AG09319 (cell line): ENCODE results near the gene APC.
"Not testable (repeated sequence)": the region's sequence is repeated elsewhere in the genome, so short reads cannot be mapped to it uniquely, and the experiment has no call there.

Source experiments
- DNase-seq: peaks from one replicate; pipeline ENCODE4 v3.0.0-alpha.2; 2010; ENCODE audit warnings: low read depth; ENCODE audit errors: extremely low read depth
- TF ChIP-seq, protein P1 (sequence below): IDR thresholded peaks from 2 replicates; pipeline ENCODE4 v1.5.1; 2011; ENCODE audit warnings: low read depth, mild to moderate bottlenecking, inconsistent platforms, low read length, moderate library complexity

Gene APC

DNA sequence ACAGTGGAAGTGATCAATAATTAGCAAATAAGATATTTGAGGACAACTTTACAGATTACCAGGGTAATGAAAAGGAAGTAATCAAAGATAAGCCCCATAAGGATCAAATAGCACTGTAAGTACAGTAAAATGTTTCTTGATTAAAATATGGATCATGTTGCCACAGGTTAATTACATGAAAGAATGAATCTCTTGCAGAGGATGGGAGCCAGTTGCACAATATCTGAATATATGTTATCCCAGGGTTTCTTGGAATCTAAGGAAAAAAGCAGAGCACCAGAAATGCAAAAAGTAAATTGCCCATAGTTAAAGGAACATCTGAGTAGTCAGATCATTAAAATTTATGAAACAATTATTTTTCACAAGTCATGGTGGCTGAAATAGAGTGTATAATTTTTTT, 109.6 kb downstream of the APC start:
- TF ChIP-seq, protein P1, sequence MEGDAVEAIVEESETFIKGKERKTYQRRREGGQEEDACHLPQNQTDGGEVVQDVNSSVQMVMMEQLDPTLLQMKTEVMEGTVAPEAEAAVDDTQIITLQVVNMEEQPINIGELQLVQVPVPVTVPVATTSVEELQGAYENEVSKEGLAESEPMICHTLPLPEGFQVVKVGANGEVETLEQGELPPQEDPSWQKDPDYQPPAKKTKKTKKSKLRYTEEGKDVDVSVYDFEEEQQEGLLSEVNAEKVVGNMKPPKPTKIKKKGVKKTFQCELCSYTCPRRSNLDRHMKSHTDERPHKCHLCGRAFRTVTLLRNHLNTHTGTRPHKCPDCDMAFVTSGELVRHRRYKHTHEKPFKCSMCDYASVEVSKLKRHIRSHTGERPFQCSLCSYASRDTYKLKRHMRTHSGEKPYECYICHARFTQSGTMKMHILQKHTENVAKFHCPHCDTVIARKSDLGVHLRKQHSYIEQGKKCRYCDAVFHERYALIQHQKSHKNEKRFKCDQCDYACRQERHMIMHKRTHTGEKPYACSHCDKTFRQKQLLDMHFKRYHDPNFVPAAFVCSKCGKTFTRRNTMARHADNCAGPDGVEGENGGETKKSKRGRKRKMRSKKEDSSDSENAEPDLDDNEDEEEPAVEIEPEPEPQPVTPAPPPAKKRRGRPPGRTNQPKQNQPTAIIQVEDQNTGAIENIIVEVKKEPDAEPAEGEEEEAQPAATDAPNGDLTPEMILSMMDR: no peak
- no peak for DNase-seq

DNA sequence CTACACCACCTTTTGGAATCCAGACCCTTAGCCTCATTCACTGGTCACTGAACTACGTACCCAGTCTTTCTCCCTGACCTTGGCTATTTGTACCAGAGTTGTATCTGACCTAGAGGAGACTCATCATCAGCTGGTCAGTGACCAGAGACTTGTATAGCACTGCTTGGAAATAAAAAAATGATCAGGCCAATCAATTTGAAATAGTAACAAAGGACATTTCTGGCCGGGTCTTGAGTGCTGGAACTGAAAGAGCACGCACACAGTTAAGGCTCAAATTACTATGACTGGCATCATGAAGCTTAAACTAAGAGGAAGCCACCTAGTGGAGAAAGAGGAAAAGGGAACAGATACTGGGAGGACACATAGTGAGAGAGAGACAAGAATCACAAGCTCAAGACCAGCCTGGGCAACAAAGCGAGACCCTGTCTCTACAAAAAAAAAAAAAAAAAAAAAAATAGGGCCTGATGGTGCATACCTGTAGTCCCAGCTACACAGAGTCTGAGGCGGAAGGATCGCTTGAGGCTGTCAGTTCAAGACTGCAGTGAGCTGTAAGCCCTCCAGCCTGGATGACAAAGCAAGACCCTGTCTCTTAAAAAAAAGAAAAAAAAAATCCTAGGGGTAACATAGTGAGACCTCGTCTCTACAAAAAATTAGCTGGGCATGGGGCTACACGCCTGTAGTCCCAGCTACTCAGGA, 110.6 kb downstream of the APC start:
- peak; percentile 36 for DNase-seq
- TF ChIP-seq, protein P1: peak; percentile 73

DNA sequence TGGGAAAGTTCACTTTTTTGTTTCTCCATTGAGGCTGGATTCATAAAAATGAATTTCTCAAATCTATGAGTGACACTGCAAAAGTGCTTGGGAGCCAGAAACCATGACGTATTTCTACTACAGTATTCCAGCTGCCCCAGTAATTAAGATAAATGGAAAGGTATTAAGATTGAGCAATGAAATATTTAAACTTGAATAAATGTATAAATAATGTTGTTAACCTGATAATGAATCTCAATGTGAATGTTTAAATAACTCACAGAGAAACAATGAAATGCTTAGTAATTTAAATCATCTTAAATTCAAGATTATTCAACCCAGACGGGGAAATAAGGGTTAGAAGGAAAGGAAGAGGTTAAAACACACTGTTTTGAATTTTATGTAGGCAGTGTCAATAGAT, 112.2 kb downstream of the APC start:
- TF ChIP-seq, protein P1: no peak
- DNase-seq: no peak

DNA sequence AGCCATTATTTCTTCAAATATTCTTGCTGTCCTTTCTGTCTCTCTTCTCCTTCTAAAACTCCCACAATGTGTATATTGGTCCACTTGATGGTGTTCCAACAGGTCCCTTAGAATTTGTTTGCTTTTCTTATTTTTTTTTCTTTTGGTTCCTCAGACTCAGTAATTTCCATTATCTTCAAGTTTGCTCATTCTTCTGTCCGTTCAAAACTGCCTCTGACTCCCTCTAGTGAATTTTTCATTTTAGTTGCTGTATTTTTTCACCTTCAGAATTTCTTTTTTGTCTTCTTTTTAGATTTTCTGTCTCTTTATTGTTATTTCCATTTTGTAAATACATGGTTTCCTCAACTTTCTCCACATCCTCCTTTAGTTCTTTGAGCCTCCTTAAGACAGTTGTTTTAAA, 117.0 kb downstream of the APC start:
- TF ChIP-seq, protein P1: no peak
- no peak for DNase-seq

DNA sequence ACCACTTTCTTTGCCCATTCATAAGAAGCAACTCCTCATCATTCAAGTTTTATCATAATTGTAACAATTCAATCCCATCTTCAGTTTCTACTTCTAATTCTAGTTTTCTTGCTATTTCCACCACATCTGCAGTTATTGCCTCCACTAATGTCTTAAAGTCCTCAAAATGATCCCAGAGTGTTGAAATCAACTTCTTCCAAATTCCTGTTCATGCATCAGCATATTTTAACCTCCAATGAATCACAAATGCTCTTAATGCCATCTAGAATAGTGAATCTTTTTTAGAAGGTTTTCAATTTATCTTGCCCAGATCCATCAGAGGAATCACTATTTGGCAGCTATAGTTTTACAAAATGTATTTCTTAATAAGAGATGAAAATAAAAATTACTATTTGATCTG, 120.2 kb downstream of the APC start:
- no peak for DNase-seq
- TF ChIP-seq, protein P1: no peak

DNA sequence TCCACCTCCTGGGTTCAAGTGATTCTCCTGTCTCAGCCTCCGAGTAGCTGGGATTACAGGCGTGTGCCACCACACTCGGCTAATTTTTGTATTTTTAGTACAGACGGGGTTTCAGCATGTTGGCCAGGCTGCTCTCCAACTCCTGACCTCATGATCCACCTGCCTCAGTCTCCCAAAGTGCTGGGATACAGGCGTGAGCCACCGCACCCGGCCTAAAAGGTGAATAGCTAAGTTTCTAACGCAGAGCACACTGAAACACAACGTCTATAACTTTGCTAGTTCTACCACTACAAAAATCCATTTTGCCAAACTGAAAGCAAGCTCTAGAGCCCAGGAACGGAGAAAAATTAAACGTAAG, 122.9 kb downstream of the APC start:
- DNase-seq: not testable (repeated sequence)

DNA sequence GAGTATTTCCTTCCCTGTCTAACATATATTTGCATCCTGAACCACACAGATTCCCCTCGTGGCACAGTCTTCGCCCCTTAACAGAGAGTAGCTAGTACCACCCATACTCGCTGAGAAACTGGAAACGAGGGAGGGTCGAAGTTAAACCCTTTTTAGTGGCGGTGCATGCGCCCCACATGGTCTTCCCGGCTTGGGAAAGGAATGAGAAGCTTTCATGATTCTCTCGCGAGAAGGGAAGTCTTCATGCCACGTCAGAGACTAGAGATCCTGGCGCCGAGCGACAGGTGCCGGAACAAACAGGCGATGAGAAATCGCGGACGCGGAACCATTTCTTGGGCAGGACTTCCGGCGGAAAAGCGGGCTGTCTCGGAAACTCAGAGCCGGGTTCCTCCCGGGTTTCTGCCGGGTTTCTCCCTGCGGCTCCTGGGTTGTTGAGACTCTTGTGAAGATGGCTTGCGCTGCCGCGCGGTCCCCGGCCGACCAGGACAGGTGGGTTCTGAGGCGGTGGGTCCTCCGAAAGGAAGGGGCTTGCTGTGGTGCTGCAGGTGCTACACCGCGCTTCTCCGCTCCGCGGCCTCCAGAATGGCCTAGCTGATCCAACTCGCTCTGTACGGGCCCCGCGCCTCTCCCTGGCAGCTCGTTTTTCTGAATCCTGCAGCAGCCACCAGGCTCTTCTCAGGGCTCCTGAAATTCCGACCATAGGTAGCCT, 123.4 kb downstream of the APC start, which contains the start of gene SRP19:
Gene SRP19, plus strand, starts transcription at position 359 of the 709 bp plus-strand sequence. Its CDS starts 90 bp downstream, at position 449.
- DNase-seq: peak; percentile 95
- TF ChIP-seq, protein P1: no peak; the same call in none of the 2 replicates
